NCI-H146 treated with DMSO at 0.1 percent for 48 hours (cell line): ENCODE measurements around the gene ARHGAP10.
A peak's percentile ranks its signal among the peaks of the same experiment; 100 is the strongest.
"Not testable (repeated sequence)": the region's sequence is repeated elsewhere in the genome, so short reads cannot be mapped to it uniquely, and the experiment has no call there.

ENCODE experiments used
- DNase-seq: peaks from one replicate; lab custom pipeline; 2025; ENCODE audit not compliant: unreplicated experiment; lab: John Stamatoyannopoulos, UW

Gene ARHGAP10

GRCh38 chr4:147846318-147847155 lies 114.6 kb downstream of the ARHGAP10 start:
- no peak for DNase-seq

- DNase-seq = no peak
These were observed 116.1 kb downstream of the ARHGAP10 start for GRCh38 chr4:147847751-147848590.

GRCh38 chr4:147848634-147849033 lies 116.7 kb downstream of the ARHGAP10 start:
- DNase-seq = no peak

GRCh38 chr4:147851135-147851534 lies 119.2 kb downstream of the ARHGAP10 start:
- no peak for DNase-seq

- no peak for DNase-seq
These were observed 121.8 kb downstream of the ARHGAP10 start for GRCh38 chr4:147853706-147854105.

GRCh38 chr4:147854154-147854553 lies 122.3 kb downstream of the ARHGAP10 start:
- DNase-seq = no peak

- no peak for DNase-seq
These were observed 123.7 kb downstream of the ARHGAP10 start for GRCh38 chr4:147855571-147856009.

GRCh38 chr4:147860960-147861359 lies 129.1 kb downstream of the ARHGAP10 start:
- no peak for DNase-seq

- no peak for DNase-seq
These were observed 130.3 kb downstream of the ARHGAP10 start for GRCh38 chr4:147862043-147862692.

GRCh38 chr4:147863111-147863747 lies 131.3 kb downstream of the ARHGAP10 start:
- no peak for DNase-seq

- no peak for DNase-seq
These were observed 132.1 kb downstream of the ARHGAP10 start for GRCh38 chr4:147863808-147864472.

- DNase-seq = no peak
These were observed 132.7 kb downstream of the ARHGAP10 start for GRCh38 chr4:147864607-147865006.

GRCh38 chr4:147865926-147866325 lies 134.0 kb downstream of the ARHGAP10 start:
- DNase-seq = no peak

- DNase-seq = peak; percentile 19
These were observed 134.8 kb downstream of the ARHGAP10 start for GRCh38 chr4:147866532-147867271.

GRCh38 chr4:147874109-147874508 lies 142.2 kb downstream of the ARHGAP10 start:
- DNase-seq = no peak

- no peak for DNase-seq
These were observed 145.5 kb downstream of the ARHGAP10 start for GRCh38 chr4:147877308-147877771.

- no peak for DNase-seq
These were observed 147.8 kb downstream of the ARHGAP10 start for GRCh38 chr4:147879676-147880075.

GRCh38 chr4:147880511-147880910 lies 148.6 kb downstream of the ARHGAP10 start:
- DNase-seq = no peak

GRCh38 chr4:147884536-147884935 lies 152.6 kb downstream of the ARHGAP10 start:
- no peak for DNase-seq

- DNase-seq = not testable (repeated sequence)
These were observed 153.3 kb downstream of the ARHGAP10 start for GRCh38 chr4:147885216-147885615.
